SK-N-SH (cell line): ENCODE data around the gene PTPRD. TPM values are rescaled to one million over a fixed set of nuclear protein-coding genes. Genes with fewer than 3 reads are reported as not detected.

Experiments
- CTCF ChIA-PET: fragments of 300-600, 350-600 bp; formaldehyde crosslinking; extraction: SDS; loops from one replicate; lab custom pipeline; 2021; lab: Yijun Ruan, JAX
- POLR2A ChIA-PET: fragments of 350-600 bp; sonication (Branson Sonifier 250); formaldehyde crosslinking; extraction: SDS; loops from one replicate; lab custom pipeline; 2020; ENCODE audit warnings: antibody characterized with exemption, inconsistent platforms; lab: Yijun Ruan, JAX
- DNase-seq: peaks from one replicate; pipeline ENCODE4 v3.0.0; 2012
- H2AFZ ChIP-seq: fragments of 200-600 bp; sonication (generic); 2 replicates; pipeline ENCODE4 v1.8.1; 2016; ENCODE audit warnings: antibody characterized with exemption, mild to moderate bottlenecking, low read depth
- H3F3A ChIP-seq: fragments of 200-600 bp; sonication (generic); replicated peaks from 2 replicates; pipeline ENCODE3; 2016; ENCODE audit warnings: antibody characterized with exemption, mild to moderate bottlenecking; ENCODE audit not compliant: insufficient read depth
- H3K27ac ChIP-seq, 2 experiments: fragments of 200-500 bp in 1 of 2; fragments of 200-600 bp in 1 of 2; sonication (Bioruptor generic) in 1 of 2; sonication (generic), shearing (Covaris generic) in 1 of 2; 2 replicates each; pipeline versions ENCODE4 v1.5.1 to v1.6.1; 2014 to 2016; ENCODE audit warnings: low read depth in 2 of 2, inconsistent platforms in 1 of 2, low read length in 1 of 2, mild to moderate bottlenecking in 1 of 2, mixed read lengths in 1 of 2
- H3K27me3 ChIP-seq: fragments of 200-600 bp; sonication (generic), shearing (Covaris generic); 2 replicates; pipeline ENCODE4 v1.6.1; 2016; ENCODE audit warnings: mixed run types; ENCODE audit not compliant: insufficient read depth
- H3K36me3 ChIP-seq, 2 experiments: fragments of 200-500 bp in 1 of 2; fragments of 200-600 bp in 1 of 2; sonication (Bioruptor generic) in 1 of 2; sonication (generic) in 1 of 2; replicated peaks in 1 of 2; 2 replicates each; pipeline versions ENCODE3 to v1.5.1; 2014 to 2016; ENCODE audit warnings: low read length in 1 of 2, mild to moderate bottlenecking in 1 of 2; ENCODE audit not compliant: insufficient read depth in 2 of 2, control insufficient read depth in 1 of 2
- H3K4me1 ChIP-seq, 2 experiments: fragments of 200-500 bp in 1 of 2; fragments of 200-600 bp in 1 of 2; sonication (Bioruptor generic) in 1 of 2; sonication (generic), shearing (Covaris generic) in 1 of 2; 2 replicates each; pipeline versions ENCODE4 v1.5.1 to v1.6.1; 2014 to 2016; ENCODE audit warnings: low read depth in 1 of 2, low read length in 1 of 2, mixed run types in 1 of 2; ENCODE audit not compliant: insufficient read depth in 2 of 2, control insufficient read depth in 1 of 2
- H3K4me2 ChIP-seq: fragments of 200-600 bp; sonication (generic), shearing (Covaris generic); 2 replicates; pipeline ENCODE4 v1.6.1; 2017; ENCODE audit warnings: mixed run types
- H3K4me3 ChIP-seq, 2 experiments: fragments of 200-500 bp in 1 of 2; fragments of 200-600 bp in 1 of 2; sonication (Bioruptor generic) in 1 of 2; sonication (generic), shearing (Covaris generic) in 1 of 2; 2 replicates each; pipeline versions ENCODE4 v1.5.1 to v1.8.1; 2014 to 2016; ENCODE audit warnings: low read depth in 2 of 2, inconsistent platforms in 1 of 2, low read length in 1 of 2, mild to moderate bottlenecking in 1 of 2, mixed read lengths in 1 of 2, moderate library complexity in 1 of 2
- H3K79me2 ChIP-seq: fragments of 200-600 bp; sonication (generic); 2 replicates; pipeline ENCODE4 v1.8.1; 2017; ENCODE audit warnings: mild to moderate bottlenecking; ENCODE audit not compliant: insufficient read depth
- H3K9ac ChIP-seq: fragments of 200-600 bp; sonication (generic); 2 replicates; pipeline ENCODE4 v1.6.1; 2017; ENCODE audit warnings: mixed run types
- H3K9me2 ChIP-seq: fragments of 200-600 bp; sonication (generic); 2 replicates; pipeline ENCODE4 v1.6.1; 2017; ENCODE audit warnings: mixed run types
- H3K9me3 ChIP-seq: fragments of 200-600 bp; sonication (generic); 2 replicates; pipeline ENCODE4 v1.6.1; 2017; ENCODE audit warnings: mixed run types, mild to moderate bottlenecking, moderate library complexity
- H4K20me1 ChIP-seq: fragments of 200-600 bp; sonication (generic); 2 replicates; pipeline ENCODE4 v1.6.1; 2017; ENCODE audit warnings: mild to moderate bottlenecking, mixed run types; ENCODE audit not compliant: insufficient read depth
- ELF1 ChIP-seq: IDR thresholded peaks from 2 replicates; pipeline ENCODE4 v1.4.0; 2012
- EP300 ChIP-seq, 2 experiments: IDR thresholded peaks; 2 replicates each; pipeline versions ENCODE4 v1.4.0 to v1.6.1; 2012; ENCODE audit warnings: borderline replicate concordance in 1 of 2, low read depth in 1 of 2, low read length in 1 of 2
- FOXJ3 ChIP-seq: sonication (generic); formaldehyde crosslinking; IDR thresholded peaks from 2 replicates; pipeline ENCODE4 v1.5.1; 2020; ENCODE audit warnings: mild to moderate bottlenecking, missing genetic modification reagents
- GATA2 ChIP-seq: sonication (generic); formaldehyde crosslinking; IDR thresholded peaks from 2 replicates; pipeline ENCODE4 v1.5.0; 2020; ENCODE audit warnings: mild to moderate bottlenecking, missing genetic modification reagents
- MEF2A ChIP-seq: IDR thresholded peaks from 2 replicates; pipeline ENCODE4 v1.4.0; 2012; ENCODE audit warnings: low read depth, borderline replicate concordance
- NRF1 ChIP-seq: IDR thresholded peaks from 2 replicates; pipeline ENCODE4 v1.6.1; 2012; ENCODE audit warnings: low read depth, mild to moderate bottlenecking, low read length
- POLR2AphosphoS5 ChIP-seq: IDR thresholded peaks from 2 replicates; pipeline ENCODE4 v1.6.1; 2012; ENCODE audit warnings: low read depth, low read length
- RAD21 ChIP-seq: IDR thresholded peaks from 2 replicates; pipeline ENCODE4 v1.6.1; 2012; ENCODE audit warnings: mild to moderate bottlenecking, low read length
- RFX5 ChIP-seq: IDR thresholded peaks from 2 replicates; pipeline ENCODE4 v1.6.1; 2012; ENCODE audit warnings: mild to moderate bottlenecking, improper control_type of control experiment, low read length
- SIN3A ChIP-seq: IDR thresholded peaks from 2 replicates; pipeline ENCODE4 v1.6.1; 2012; ENCODE audit warnings: low read depth, mild to moderate bottlenecking, low read length, moderate library complexity, borderline replicate concordance
- SMC3 ChIP-seq: IDR thresholded peaks from 2 replicates; pipeline ENCODE4 v1.6.1; 2012; ENCODE audit warnings: low read depth, low read length, improper control_type of control experiment
- TAF1 ChIP-seq: IDR thresholded peaks from 2 replicates; pipeline ENCODE4 v1.6.1; 2012; ENCODE audit warnings: low read depth, mild to moderate bottlenecking, low read length, moderate library complexity, borderline replicate concordance
- TCF12 ChIP-seq: IDR thresholded peaks from 2 replicates; pipeline ENCODE4 v1.4.0; 2012
- WGBS: methylation state at CpG from one replicate; pipeline ENCODE4 v1.1.6; 2017; ENCODE audit warnings: low lambda C conversion rate; 5-methylcytosine and 5-hydroxymethylcytosine counted together
- polyA plus RNA-seq, 3 experiments: library from polyadenylated mRNA; depleted of rRNA; stranded (reverse); fragments of >200 nt; gene quantifications; 2 replicates each; pipeline ENCODE4 v1.2.3, GENCODE V29; 2012
- TF ChIP-seq, protein P1 (sequence below): fragments of 150-350 bp; IDR thresholded peaks from 2 replicates; pipeline ENCODE4 v1.6.1; 2017; ENCODE audit warnings: antibody characterized with exemption, low read length, low read depth, borderline replicate concordance
- TF ChIP-seq, protein P2 (sequence below): IDR thresholded peaks from 2 replicates; pipeline ENCODE4; 2012
- TF ChIP-seq, protein P3 (sequence below): IDR thresholded peaks from 2 replicates; pipeline ENCODE4 v1.6.1; 2012; ENCODE audit warnings: mild to moderate bottlenecking, low read depth, low read length, moderate library complexity
- TF ChIP-seq, protein P4 (sequence below): IDR thresholded peaks from 2 replicates; pipeline ENCODE4 v1.4.0; 2012; ENCODE audit warnings: low read depth, borderline replicate concordance
- TF ChIP-seq, protein P5 (sequence below): fragments of 150-350 bp; IDR thresholded peaks from 2 replicates; pipeline ENCODE4 v1.6.1; 2016; ENCODE audit warnings: mild to moderate bottlenecking, low read depth, low read length

The PTPRD gene
- polyA plus RNA-seq, 1 of the 3 experiments (the other 2 are of a cell fraction) = 0.15 TPM

DNA sequence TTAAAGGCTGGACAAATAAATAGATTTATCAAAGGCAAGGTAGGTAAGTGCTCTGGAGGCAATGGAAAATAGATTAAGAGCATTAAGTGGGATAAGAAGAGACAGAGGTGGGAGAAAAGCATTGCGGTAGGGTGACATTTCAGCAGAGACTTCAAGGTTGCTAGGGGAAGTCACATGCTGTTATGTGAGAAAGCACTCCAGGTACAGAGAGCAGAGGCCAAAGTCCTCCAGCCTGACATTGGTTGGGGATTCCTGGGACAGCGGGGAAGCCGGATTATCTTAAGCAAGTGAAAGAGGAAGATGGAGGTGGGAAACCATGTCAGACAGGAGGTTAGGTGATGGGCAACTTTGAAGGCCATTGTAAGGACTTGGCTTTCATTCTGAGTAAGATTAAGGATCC lies 1222.9 kb downstream of the PTPRD start:
- H3K4me2 ChIP-seq = no peak overlapping the region
- no peaks in the 10 kb centered on the region for H3K9me3 ChIP-seq
- ChIA-PET CTCF (no interaction called here), POLR2A (no interaction called here)
- H4K20me1 ChIP-seq = no peaks in the 10 kb centered on the region
- no peak overlapping the region for H3K27ac ChIP-seq
- H3F3A ChIP-seq = no peaks in the 10 kb centered on the region
- H3K9ac ChIP-seq = no peak overlapping the region
- no peaks in the 10 kb centered on the region for H3K9me2 ChIP-seq
- DNase-seq = no peak
- no peak overlapping the region for H2AFZ ChIP-seq
- H3K79me2 ChIP-seq = no peaks in the 10 kb centered on the region
- H3K4me3 ChIP-seq = no peak overlapping the region
- no peaks in the 10 kb centered on the region for H3K27me3 ChIP-seq
- TF ChIP-seq NRF1 = no peak
- no peak for TF ChIP-seq FOXJ3
- no peak for TF ChIP-seq RFX5
- no peak for TF ChIP-seq ELF1
- TF ChIP-seq, protein P1, sequence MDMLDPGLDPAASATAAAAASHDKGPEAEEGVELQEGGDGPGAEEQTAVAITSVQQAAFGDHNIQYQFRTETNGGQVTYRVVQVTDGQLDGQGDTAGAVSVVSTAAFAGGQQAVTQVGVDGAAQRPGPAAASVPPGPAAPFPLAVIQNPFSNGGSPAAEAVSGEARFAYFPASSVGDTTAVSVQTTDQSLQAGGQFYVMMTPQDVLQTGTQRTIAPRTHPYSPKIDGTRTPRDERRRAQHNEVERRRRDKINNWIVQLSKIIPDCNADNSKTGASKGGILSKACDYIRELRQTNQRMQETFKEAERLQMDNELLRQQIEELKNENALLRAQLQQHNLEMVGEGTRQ = no peak
- TF ChIP-seq, protein P2, sequence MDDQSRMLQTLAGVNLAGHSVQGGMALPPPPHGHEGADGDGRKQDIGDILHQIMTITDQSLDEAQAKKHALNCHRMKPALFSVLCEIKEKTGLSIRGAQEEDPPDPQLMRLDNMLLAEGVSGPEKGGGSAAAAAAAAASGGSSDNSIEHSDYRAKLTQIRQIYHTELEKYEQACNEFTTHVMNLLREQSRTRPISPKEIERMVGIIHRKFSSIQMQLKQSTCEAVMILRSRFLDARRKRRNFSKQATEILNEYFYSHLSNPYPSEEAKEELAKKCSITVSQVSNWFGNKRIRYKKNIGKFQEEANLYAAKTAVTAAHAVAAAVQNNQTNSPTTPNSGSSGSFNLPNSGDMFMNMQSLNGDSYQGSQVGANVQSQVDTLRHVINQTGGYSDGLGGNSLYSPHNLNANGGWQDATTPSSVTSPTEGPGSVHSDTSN = no peak
- TF ChIP-seq EP300 (IDR thresholded peaks at IDR 0.05; ENCODE audit: borderline replicate concordance in 1 of 2, low read depth in 1 of 2, low read length in 1 of 2) = no peak
- TF ChIP-seq TAF1 = no peak
- TF ChIP-seq TCF12 = no peak
- TF ChIP-seq, protein P3, sequence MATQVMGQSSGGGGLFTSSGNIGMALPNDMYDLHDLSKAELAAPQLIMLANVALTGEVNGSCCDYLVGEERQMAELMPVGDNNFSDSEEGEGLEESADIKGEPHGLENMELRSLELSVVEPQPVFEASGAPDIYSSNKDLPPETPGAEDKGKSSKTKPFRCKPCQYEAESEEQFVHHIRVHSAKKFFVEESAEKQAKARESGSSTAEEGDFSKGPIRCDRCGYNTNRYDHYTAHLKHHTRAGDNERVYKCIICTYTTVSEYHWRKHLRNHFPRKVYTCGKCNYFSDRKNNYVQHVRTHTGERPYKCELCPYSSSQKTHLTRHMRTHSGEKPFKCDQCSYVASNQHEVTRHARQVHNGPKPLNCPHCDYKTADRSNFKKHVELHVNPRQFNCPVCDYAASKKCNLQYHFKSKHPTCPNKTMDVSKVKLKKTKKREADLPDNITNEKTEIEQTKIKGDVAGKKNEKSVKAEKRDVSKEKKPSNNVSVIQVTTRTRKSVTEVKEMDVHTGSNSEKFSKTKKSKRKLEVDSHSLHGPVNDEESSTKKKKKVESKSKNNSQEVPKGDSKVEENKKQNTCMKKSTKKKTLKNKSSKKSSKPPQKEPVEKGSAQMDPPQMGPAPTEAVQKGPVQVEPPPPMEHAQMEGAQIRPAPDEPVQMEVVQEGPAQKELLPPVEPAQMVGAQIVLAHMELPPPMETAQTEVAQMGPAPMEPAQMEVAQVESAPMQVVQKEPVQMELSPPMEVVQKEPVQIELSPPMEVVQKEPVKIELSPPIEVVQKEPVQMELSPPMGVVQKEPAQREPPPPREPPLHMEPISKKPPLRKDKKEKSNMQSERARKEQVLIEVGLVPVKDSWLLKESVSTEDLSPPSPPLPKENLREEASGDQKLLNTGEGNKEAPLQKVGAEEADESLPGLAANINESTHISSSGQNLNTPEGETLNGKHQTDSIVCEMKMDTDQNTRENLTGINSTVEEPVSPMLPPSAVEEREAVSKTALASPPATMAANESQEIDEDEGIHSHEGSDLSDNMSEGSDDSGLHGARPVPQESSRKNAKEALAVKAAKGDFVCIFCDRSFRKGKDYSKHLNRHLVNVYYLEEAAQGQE = no peak
- no peak for TF ChIP-seq SMC3
- TF ChIP-seq GATA2 (CRISPR knock-in tag) = no peak
- TF ChIP-seq POLR2AphosphoS5 = no peak
- no peak for TF ChIP-seq RAD21
- no peak for TF ChIP-seq MEF2A
- TF ChIP-seq, protein P4, sequence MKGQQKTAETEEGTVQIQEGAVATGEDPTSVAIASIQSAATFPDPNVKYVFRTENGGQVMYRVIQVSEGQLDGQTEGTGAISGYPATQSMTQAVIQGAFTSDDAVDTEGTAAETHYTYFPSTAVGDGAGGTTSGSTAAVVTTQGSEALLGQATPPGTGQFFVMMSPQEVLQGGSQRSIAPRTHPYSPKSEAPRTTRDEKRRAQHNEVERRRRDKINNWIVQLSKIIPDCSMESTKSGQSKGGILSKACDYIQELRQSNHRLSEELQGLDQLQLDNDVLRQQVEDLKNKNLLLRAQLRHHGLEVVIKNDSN = no peak
- TF ChIP-seq SIN3A = no peak
- TF ChIP-seq, protein P5, sequence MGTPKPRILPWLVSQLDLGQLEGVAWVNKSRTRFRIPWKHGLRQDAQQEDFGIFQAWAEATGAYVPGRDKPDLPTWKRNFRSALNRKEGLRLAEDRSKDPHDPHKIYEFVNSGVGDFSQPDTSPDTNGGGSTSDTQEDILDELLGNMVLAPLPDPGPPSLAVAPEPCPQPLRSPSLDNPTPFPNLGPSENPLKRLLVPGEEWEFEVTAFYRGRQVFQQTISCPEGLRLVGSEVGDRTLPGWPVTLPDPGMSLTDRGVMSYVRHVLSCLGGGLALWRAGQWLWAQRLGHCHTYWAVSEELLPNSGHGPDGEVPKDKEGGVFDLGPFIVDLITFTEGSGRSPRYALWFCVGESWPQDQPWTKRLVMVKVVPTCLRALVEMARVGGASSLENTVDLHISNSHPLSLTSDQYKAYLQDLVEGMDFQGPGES = no peak
- TF ChIP-seq, all 33 proteins: peak for 0
- Histone ChIP-seq H3K36me3 (no peaks in the 10 kb centered on the region), H3K4me1 (no peaks in the 10 kb centered on the region)
- 74% methylated on average over 3 of the region's 3 CpGs for WGBS
